Measurements from ENCODE around the gene TAF12. TPM values are rescaled to one million over a fixed set of nuclear protein-coding genes. Genes with fewer than 3 reads are reported as not detected.

TAF12 gene
- total RNA-seq, 1 donor from 2014 or later = 45.2 TPM

GRCh38 chr1:28640766-28641165, 2.1 kb downstream of the TAF12 start:
- Histone ChIP-seq H4K20me1 (ENCODE audit: low read depth) (no peaks in the 10 kb centered on the region), H2AFZ (replicated peaks) (no peak overlapping the region), H3K4me3 (no peak overlapping the region), H3K27ac (no peak overlapping the region), H3K9ac (no peak overlapping the region), H3K36me3 (no peaks in the 10 kb centered on the region), H3K27me3 (no peaks in the 10 kb centered on the region), H3F3A (ENCODE audit: low read depth) (peaks cover 26% of the 10 kb centered on the region), H3K4me2 (no peak overlapping the region), H3K4me1 (peaks cover 15% of the 10 kb centered on the region), H3K9me3 (ENCODE audit: low read depth) (no peaks in the 10 kb centered on the region), H3K79me2 (ENCODE audit: low read depth) (peaks cover 30% of the 10 kb centered on the region)
- Mint-ChIP-seq H3K4me3 (peak overlapping the region; percentile 99), H3K27me3 (ENCODE audit: insufficient read depth, low read depth) (no peaks in the 10 kb centered on the region), H3K36me3 (no peaks in the 10 kb centered on the region), H3K9me3 (no peaks in the 10 kb centered on the region), H3K4me1 (peaks cover 20% of the 10 kb centered on the region), H3K27ac (no peak overlapping the region)
- DNase-seq (ENCODE audit: low spot score) = peak; percentile 20
- TF ChIP-seq, protein P1, sequence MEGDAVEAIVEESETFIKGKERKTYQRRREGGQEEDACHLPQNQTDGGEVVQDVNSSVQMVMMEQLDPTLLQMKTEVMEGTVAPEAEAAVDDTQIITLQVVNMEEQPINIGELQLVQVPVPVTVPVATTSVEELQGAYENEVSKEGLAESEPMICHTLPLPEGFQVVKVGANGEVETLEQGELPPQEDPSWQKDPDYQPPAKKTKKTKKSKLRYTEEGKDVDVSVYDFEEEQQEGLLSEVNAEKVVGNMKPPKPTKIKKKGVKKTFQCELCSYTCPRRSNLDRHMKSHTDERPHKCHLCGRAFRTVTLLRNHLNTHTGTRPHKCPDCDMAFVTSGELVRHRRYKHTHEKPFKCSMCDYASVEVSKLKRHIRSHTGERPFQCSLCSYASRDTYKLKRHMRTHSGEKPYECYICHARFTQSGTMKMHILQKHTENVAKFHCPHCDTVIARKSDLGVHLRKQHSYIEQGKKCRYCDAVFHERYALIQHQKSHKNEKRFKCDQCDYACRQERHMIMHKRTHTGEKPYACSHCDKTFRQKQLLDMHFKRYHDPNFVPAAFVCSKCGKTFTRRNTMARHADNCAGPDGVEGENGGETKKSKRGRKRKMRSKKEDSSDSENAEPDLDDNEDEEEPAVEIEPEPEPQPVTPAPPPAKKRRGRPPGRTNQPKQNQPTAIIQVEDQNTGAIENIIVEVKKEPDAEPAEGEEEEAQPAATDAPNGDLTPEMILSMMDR (IDR thresholded peaks at IDR 0.05) = peak; percentile 33
- TF ChIP-seq EZH2phosphoT487 (IDR thresholded peaks at IDR 0.05) = no peak

GRCh38 chr1:28632560-28632959, 10.3 kb downstream of the TAF12 start:
- H3K36me3 ChIP-seq = no peaks in the 10 kb centered on the region
- Mint-ChIP-seq H3K4me1 (no peaks in the 10 kb centered on the region), H3K27ac (no peak overlapping the region), H3K9me3 (peaks cover 4% of the 10 kb centered on the region), H3K27me3 (ENCODE audit: insufficient read depth, low read depth) (peaks cover 2% of the 10 kb centered on the region), H3K36me3 (peaks cover 6% of the 10 kb centered on the region), H3K4me3 (no peak overlapping the region)
- H3K4me2 ChIP-seq = no peak overlapping the region
- no peak for DNase-seq (ENCODE audit: low spot score)
- TF ChIP-seq EZH2 (IDR thresholded peaks at IDR 0.05) = no peak
- TF ChIP-seq, protein P1 (IDR thresholded peaks at IDR 0.05) = no peak
- TF ChIP-seq EZH2phosphoT487 (IDR thresholded peaks at IDR 0.05) = no peak
- H3K79me2 ChIP-seq (ENCODE audit: low read depth) = no peaks in the 10 kb centered on the region
- H3K4me3 ChIP-seq = no peak overlapping the region
- no peaks in the 10 kb centered on the region for H3K27me3 ChIP-seq
- no peaks in the 10 kb centered on the region for H3K4me1 ChIP-seq
- no peak overlapping the region for H2AFZ ChIP-seq (replicated peaks)
- H3K9me3 ChIP-seq (ENCODE audit: low read depth) = no peaks in the 10 kb centered on the region
- peaks cover 3% of the 10 kb centered on the region for H3F3A ChIP-seq (ENCODE audit: low read depth)
- H4K20me1 ChIP-seq (ENCODE audit: low read depth) = no peaks in the 10 kb centered on the region
- H3K9ac ChIP-seq = no peak overlapping the region
- H3K27ac ChIP-seq = no peak overlapping the region

- Histone ChIP-seq H3K27me3 (no peaks in the 10 kb centered on the region), H4K20me1 (ENCODE audit: low read depth) (no peaks in the 10 kb centered on the region), H3K27ac (no peak overlapping the region), H3K9me3 (ENCODE audit: low read depth) (no peaks in the 10 kb centered on the region), H3K9ac (no peak overlapping the region), H3K36me3 (no peaks in the 10 kb centered on the region), H3K79me2 (ENCODE audit: low read depth) (no peaks in the 10 kb centered on the region), H3K4me2 (no peak overlapping the region), H3F3A (ENCODE audit: low read depth) (peaks cover 3% of the 10 kb centered on the region), H2AFZ (replicated peaks) (no peak overlapping the region), H3K4me1 (no peaks in the 10 kb centered on the region), H3K4me3 (no peak overlapping the region)
- Mint-ChIP-seq H3K4me3 (no peak overlapping the region), H3K36me3 (peaks cover 6% of the 10 kb centered on the region), H3K9me3 (peaks cover 4% of the 10 kb centered on the region), H3K27ac (no peak overlapping the region), H3K4me1 (no peaks in the 10 kb centered on the region), H3K27me3 (ENCODE audit: insufficient read depth, low read depth) (peaks cover 2% of the 10 kb centered on the region)
- TF ChIP-seq EZH2 (IDR thresholded peaks at IDR 0.05) (no peak), EZH2phosphoT487 (IDR thresholded peaks at IDR 0.05) (no peak)
- TF ChIP-seq, protein P1 (IDR thresholded peaks at IDR 0.05) = no peak
- no peak for DNase-seq (ENCODE audit: low spot score)
Observed at GRCh38 chr1:28631713-28632112, 11.2 kb downstream of the TAF12 start.
